HepG2 (cell line): ENCODE results near the gene SPTBN5. TPM values are rescaled to one million over a fixed set of nuclear protein-coding genes. Genes with fewer than 3 reads are reported as not detected.

Experiments used
- ATAC-seq: fragments of 200-7000 bp; cut with Tn5 transposase; 3 replicates; pipeline ENCODE4 v1.9.1; 2020; ENCODE audit warnings: mild to moderate bottlenecking, moderate library complexity
- BruUV-seq: library from RNA; stranded (reverse); fragments of 400-500 nt; replicated peaks from 2 replicates; lab custom pipeline; 2021; lab: Mats Ljungman, UMichigan
- CTCF ChIA-PET: fragments of 300-600 bp; formaldehyde crosslinking; extraction: SDS; loops from one replicate; lab custom pipeline; 2021; ENCODE audit warnings: low total read pairs, inconsistent platforms, low intra/inter-chr PET ratio; lab: Yijun Ruan, JAX
- POLR2A ChIA-PET: fragments of 350-600 bp; sonication (Branson Sonifier 250); formaldehyde crosslinking; loops from one replicate; lab custom pipeline; 2020; ENCODE audit warnings: antibody characterized with exemption, inconsistent platforms; lab: Yijun Ruan, JAX
- DNase-seq: peaks from one replicate; pipeline ENCODE4 v3.0.0-alpha.2; 2015; ENCODE audit warnings: low spot score
- FAIRE-seq: peaks from 3 replicates; lab custom pipeline; 2011; peaks lifted over from hg19 to GRCh38; lab: Jason Lieb, UNC
- H2AFZ ChIP-seq: one replicate; pipeline ENCODE4 v1.6.1; 2011; ENCODE audit warnings: low read length, inconsistent platforms
- H3K27ac ChIP-seq: fragments of 300-600 bp; 3 replicates; pipeline ENCODE4 v1.8.0; 2011; ENCODE audit warnings: mixed run types, mild to moderate bottlenecking, mixed read lengths, low read length, inconsistent platforms; ENCODE audit not compliant: insufficient read depth; ENCODE audit errors: extremely low read length
- H3K27me3 ChIP-seq, 2 experiments: fragments of 200-600 bp in 1 of 2; 2 replicates in 1 of 2; 3 replicates in 1 of 2; pipeline versions ENCODE4 v1.6.0 to v1.8.0; 2011; ENCODE audit warnings: low read length in 2 of 2, mild to moderate bottlenecking in 2 of 2, moderate library complexity in 2 of 2, inconsistent platforms in 1 of 2; ENCODE audit not compliant: insufficient read depth in 2 of 2, control insufficient read depth in 1 of 2
- H3K36me3 ChIP-seq, 2 experiments: fragments of 200-600 bp in 1 of 2; replicated peaks in 1 of 2; 2 replicates in 1 of 2; 3 replicates in 1 of 2; pipeline versions ENCODE4 v1.5.1 to v1.8.0; 2011; ENCODE audit warnings: low read length in 2 of 2, inconsistent platforms in 1 of 2; ENCODE audit not compliant: insufficient read depth in 2 of 2, control insufficient read depth in 1 of 2
- H3K4me1 ChIP-seq: 2 replicates; pipeline ENCODE4 v1.5.1; 2012; ENCODE audit warnings: low read length, inconsistent platforms; ENCODE audit not compliant: insufficient read depth
- H3K4me2 ChIP-seq: 2 replicates; pipeline ENCODE4 v1.6.0; 2011; ENCODE audit warnings: low read depth, low read length, inconsistent platforms
- H3K4me3 ChIP-seq, 3 experiments: fragments of 200-600 bp in 1 of 3; sonication (generic), shearing (Covaris generic) in 1 of 3; replicated peaks in 1 of 3; 2 replicates each; pipeline ENCODE4 v1.5.1; 2011 to 2016; ENCODE audit warnings: low read length in 3 of 3, inconsistent platforms in 2 of 3, low read depth in 2 of 3, mild to moderate bottlenecking in 2 of 3, control low read depth in 1 of 3, mixed read lengths in 1 of 3; ENCODE audit not compliant: insufficient read depth in 1 of 3
- H3K79me2 ChIP-seq: one replicate; pipeline ENCODE4 v1.6.1; 2011; ENCODE audit warnings: low read length, inconsistent platforms; ENCODE audit not compliant: insufficient read depth
- H3K9ac ChIP-seq: 2 replicates; pipeline ENCODE4 v1.6.0; 2011; ENCODE audit warnings: mild to moderate bottlenecking, low read depth, low read length, inconsistent platforms; ENCODE audit not compliant: insufficient read depth
- H3K9me3 ChIP-seq: 2 replicates; pipeline ENCODE4 v1.5.1; 2012; ENCODE audit warnings: mild to moderate bottlenecking, low read length
- H4K20me1 ChIP-seq: 2 replicates; pipeline ENCODE4 v1.6.0; 2011; ENCODE audit warnings: inconsistent platforms, mild to moderate bottlenecking, low read length, moderate library complexity; ENCODE audit not compliant: insufficient read depth
- ARHGAP35 ChIP-seq: sonication (generic); formaldehyde crosslinking; IDR thresholded peaks from 2 replicates; pipeline ENCODE4 v1.9.0; 2022; ENCODE audit warnings: mild to moderate bottlenecking, inconsistent platforms, moderate library complexity, missing genetic modification reagents, borderline replicate concordance
- EZH2 ChIP-seq: conservative IDR thresholded peaks from 2 replicates; pipeline ENCODE4 v1.6.1; 2012; ENCODE audit warnings: mild to moderate bottlenecking, low read depth, low read length, moderate library complexity
- GABPB1 ChIP-seq: IDR thresholded peaks from 2 replicates; pipeline ENCODE4 v1.6.1; 2016; ENCODE audit warnings: mild to moderate bottlenecking, missing genetic modification reagents, moderate library complexity, missing compliant biosample characterization
- KDM1A ChIP-seq: IDR thresholded peaks from 2 replicates; pipeline ENCODE4 v1.6.1; 2016; ENCODE audit warnings: missing compliant biosample characterization
- MED8 ChIP-seq: sonication (generic); formaldehyde crosslinking; IDR thresholded peaks from 2 replicates; pipeline ENCODE4 v1.8.1; 2023; ENCODE audit warnings: mild to moderate bottlenecking, missing genetic modification reagents; ENCODE audit not compliant: insufficient replicate concordance
- NAIF1 ChIP-seq: sonication (generic); formaldehyde crosslinking; IDR thresholded peaks from 2 replicates; pipeline ENCODE4 v1.5.0; 2020; ENCODE audit warnings: mild to moderate bottlenecking, missing genetic modification reagents, borderline replicate concordance
- TBL1XR1 ChIP-seq: fragments of 150-350 bp; IDR thresholded peaks from 2 replicates; pipeline ENCODE4 v1.6.1; 2014; ENCODE audit warnings: borderline replicate concordance, low read length; ENCODE audit not compliant: partially characterized antibody
- ZNF280B ChIP-seq: sonication (generic); formaldehyde crosslinking; IDR thresholded peaks from 2 replicates; pipeline ENCODE4 v1.5.0; 2020; ENCODE audit warnings: missing genetic modification reagents, mild to moderate bottlenecking, borderline replicate concordance
- ZNF350 ChIP-seq: sonication (generic); formaldehyde crosslinking; IDR thresholded peaks from 2 replicates; pipeline ENCODE4 v1.4.0; 2020; ENCODE audit warnings: mild to moderate bottlenecking, low read depth, missing genetic modification reagents, borderline replicate concordance
- ZNF431 ChIP-seq: sonication (generic); formaldehyde crosslinking; IDR thresholded peaks from 2 replicates; pipeline ENCODE4 v1.9.0; 2022; ENCODE audit warnings: missing genetic modification reagents, low read depth, mild to moderate bottlenecking, borderline replicate concordance
- ZNF577 ChIP-seq: sonication (generic); formaldehyde crosslinking; IDR thresholded peaks from 2 replicates; pipeline ENCODE4 v1.4.0; 2020; ENCODE audit warnings: mild to moderate bottlenecking, low read depth, missing genetic modification reagents, borderline replicate concordance
- WGBS: methylation state at CpG from one replicate; pipeline ENCODE4 v1.1.6; 2017; ENCODE audit warnings: low lambda C conversion rate; 5-methylcytosine and 5-hydroxymethylcytosine counted together
- in situ Hi-C: cut with HindIII; loops from 2 replicates; pipeline ENCODE4 v1.10.0; 2017; ENCODE audit warnings: low pct_unique_long_range_greater_than_20kb; ENCODE audit not compliant: extremely low pct_ligation_motif_present
- intact Hi-C: fragments of 100-400 bp; cut with micrococcal nuclease; formaldehyde crosslinking; loops from one replicate; pipeline ENCODE4 v1.10.0; 2022; ENCODE audit not compliant: unreplicated experiment
- polyA plus RNA-seq, 8 experiments: library from polyadenylated mRNA; depleted of rRNA in 3 of 8; stranded (reverse) in 7 of 8; unstranded in 1 of 8; fragments of >200 nt; fragmentation: Illumina TruSeq in 4 of 8; extraction: Trizol in 4 of 8; gene quantifications; 2 replicates each; pipeline versions ENCODE4 v1.2.1 to v1.2.3, GENCODE V29; 2011 to 2016; ENCODE audit warnings: low read depth in 4 of 8, missing spikeins in 1 of 8, mixed read lengths in 1 of 8; ENCODE audit not compliant: insufficient read depth in 1 of 8
- total RNA-seq, 5 experiments: library from RNA; depleted of rRNA; stranded (reverse); fragments of >200 nt; fragmentation: Illumina TruSeq; extraction: Trizol; gene quantifications; 2 replicates each; pipeline ENCODE4 v1.2.3, GENCODE V29; 2016; ENCODE audit warnings: low read depth in 1 of 5
- TF ChIP-seq, protein P1 (sequence below), 2 experiments: sonication (generic) in 1 of 2; formaldehyde crosslinking in 1 of 2; IDR thresholded peaks; 2 replicates each; pipeline versions ENCODE4 v1.4.0 to v1.6.1; 2018 to 2020; ENCODE audit warnings: missing genetic modification reagents in 2 of 2, borderline replicate concordance in 1 of 2, low read depth in 1 of 2, mild to moderate bottlenecking in 1 of 2, missing biosample characterization in 1 of 2

Gene SPTBN5
- total and polyA plus RNA-seq, 2 of the 13 experiments (the other 11 are each of a cell fraction or from before 2014, with no cell fraction given): 0.01 to 0.07 TPM

- H3K9me3 ChIP-seq: no peaks in the 10 kb centered on the region
- H3K27ac ChIP-seq: no peak overlapping the region
- ChIA-PET CTCF (no interaction called here), POLR2A (no interaction called here)
- no peaks in the 10 kb centered on the region for H4K20me1 ChIP-seq
- in situ Hi-C loops: no loop called here
- no peak for TF ChIP-seq MED8 (CRISPR knock-in tag)
- TF ChIP-seq ZNF431 (CRISPR knock-in tag): no peak
- TF ChIP-seq KDM1A: no peak
- no peak for TF ChIP-seq NAIF1
- TF ChIP-seq, protein P1, sequence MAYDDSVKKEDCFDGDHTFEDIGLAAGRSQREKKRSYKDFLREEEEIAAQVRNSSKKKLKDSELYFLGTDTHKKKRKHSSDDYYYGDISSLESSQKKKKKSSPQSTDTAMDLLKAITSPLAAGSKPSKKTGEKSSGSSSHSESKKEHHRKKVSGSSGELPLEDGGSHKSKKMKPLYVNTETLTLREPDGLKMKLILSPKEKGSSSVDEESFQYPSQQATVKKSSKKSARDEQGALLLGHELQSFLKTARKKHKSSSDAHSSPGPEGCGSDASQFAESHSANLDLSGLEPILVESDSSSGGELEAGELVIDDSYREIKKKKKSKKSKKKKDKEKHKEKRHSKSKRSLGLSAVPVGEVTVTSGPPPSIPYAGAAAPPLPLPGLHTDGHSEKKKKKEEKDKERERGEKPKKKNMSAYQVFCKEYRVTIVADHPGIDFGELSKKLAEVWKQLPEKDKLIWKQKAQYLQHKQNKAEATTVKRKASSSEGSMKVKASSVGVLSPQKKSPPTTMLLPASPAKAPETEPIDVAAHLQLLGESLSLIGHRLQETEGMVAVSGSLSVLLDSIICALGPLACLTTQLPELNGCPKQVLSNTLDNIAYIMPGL (CRISPR knock-in tag; IDR thresholded peaks at IDR 0.05; ENCODE audit: borderline replicate concordance in 1 of 2, low read depth in 1 of 2): no peak
- TF ChIP-seq ZNF280B (CRISPR knock-in tag): no peak
- TF ChIP-seq EZH2: no peak
- TF ChIP-seq ZNF350 (CRISPR knock-in tag): no peak
- TF ChIP-seq ARHGAP35 (CRISPR knock-in tag): no peak
- TF ChIP-seq GABPB1 (CRISPR knock-in tag): no peak
- TF ChIP-seq TBL1XR1: no peak
- TF ChIP-seq ZNF577: no peak
- no peaks in the 10 kb centered on the region for H3K4me1 ChIP-seq
- H3K36me3 ChIP-seq: peaks cover 4 to 6% of the 10 kb centered on the region in 2 experiments; a peak in 3 of 5 replicates
- DNase-seq (no peak), FAIRE-seq (no peak), ATAC-seq (no peak)
- no peak overlapping the region for H3K4me3 ChIP-seq
- no peaks in the 10 kb centered on the region for H3K27me3 ChIP-seq
- no peak overlapping the region for H2AFZ ChIP-seq
- no peaks in the 10 kb centered on the region for H3K79me2 ChIP-seq
- WGBS: 92% methylated on average over 5 of the region's 5 CpGs
- intact Hi-C loops: no loop called here
- no peak overlapping the region for H3K9ac ChIP-seq
- no peak overlapping the region for H3K4me2 ChIP-seq
- no TSS peak for BruUV-seq
Observed at GRCh38 chr15:41914411-41914810, 20.6 kb upstream of the SPTBN5 start.
